Ascending aorta (tissue), 2 donors: ENCODE results near the gene TBC1D24. TPM values are rescaled to one million over a fixed set of nuclear protein-coding genes. Genes with fewer than 3 reads are reported as not detected.

Experiments used
- DNase-seq, 2 donors: peaks; one replicate each; pipeline ENCODE4 v3.0.0-alpha.2; 2019; ENCODE audit warnings: low spot score in 2 of 2
- H3K27ac ChIP-seq, 2 donors: fragments of 200-600 bp; sonication (generic); one replicate each; pipeline ENCODE4 v1.5.1; 2016 to 2017; ENCODE audit warnings: mild to moderate bottlenecking in 1 of 2
- H3K27me3 ChIP-seq: fragments of 200-600 bp; sonication (generic); one replicate; pipeline ENCODE4 v1.5.1; 2017
- H3K36me3 ChIP-seq, 2 donors: fragments of 200-600 bp; sonication (generic); one replicate each; pipeline ENCODE4 v1.5.1; 2016
- H3K4me1 ChIP-seq, 2 donors: fragments of 200-600 bp; sonication (generic); one replicate each; pipeline ENCODE4 v1.5.1; 2016 to 2017; ENCODE audit warnings: mild to moderate bottlenecking in 1 of 2
- H3K4me3 ChIP-seq, 2 donors: fragments of 200-600 bp; sonication (generic); one replicate each; pipeline ENCODE4 v1.5.1; 2016 to 2017; ENCODE audit warnings: mild to moderate bottlenecking in 1 of 2
- H3K9me3 ChIP-seq, 2 donors: fragments of 200-600 bp; sonication (generic); one replicate each; pipeline ENCODE4 v1.5.1; 2016
- intact Hi-C: fragments of 100-400 bp; cut with DNase I; formaldehyde crosslinking; loops from one replicate; pipeline ENCODE4 v1.15.1; 2023
- total RNA-seq: library from RNA; depleted of rRNA; stranded (reverse); fragments of >200 nt; gene quantifications from one replicate; pipeline ENCODE4 v1.1.0, GENCODE V29; 2016
- TF ChIP-seq, protein P1 (sequence below), 3 experiments: fragments of 200-600 bp in 2 of 3; fragments of 450-650 bp in 1 of 3; sonication (generic) in 2 of 3; IDR thresholded peaks; one replicate each; pipeline ENCODE4 v1.5.1; 2016 to 2019; ENCODE audit warnings: antibody characterized with exemption in 3 of 3, mild to moderate bottlenecking in 1 of 3, moderate library complexity in 1 of 3

The TBC1D24 gene
- total RNA-seq, 1 donor from 2014 or later, result 22.5 TPM

DNA sequence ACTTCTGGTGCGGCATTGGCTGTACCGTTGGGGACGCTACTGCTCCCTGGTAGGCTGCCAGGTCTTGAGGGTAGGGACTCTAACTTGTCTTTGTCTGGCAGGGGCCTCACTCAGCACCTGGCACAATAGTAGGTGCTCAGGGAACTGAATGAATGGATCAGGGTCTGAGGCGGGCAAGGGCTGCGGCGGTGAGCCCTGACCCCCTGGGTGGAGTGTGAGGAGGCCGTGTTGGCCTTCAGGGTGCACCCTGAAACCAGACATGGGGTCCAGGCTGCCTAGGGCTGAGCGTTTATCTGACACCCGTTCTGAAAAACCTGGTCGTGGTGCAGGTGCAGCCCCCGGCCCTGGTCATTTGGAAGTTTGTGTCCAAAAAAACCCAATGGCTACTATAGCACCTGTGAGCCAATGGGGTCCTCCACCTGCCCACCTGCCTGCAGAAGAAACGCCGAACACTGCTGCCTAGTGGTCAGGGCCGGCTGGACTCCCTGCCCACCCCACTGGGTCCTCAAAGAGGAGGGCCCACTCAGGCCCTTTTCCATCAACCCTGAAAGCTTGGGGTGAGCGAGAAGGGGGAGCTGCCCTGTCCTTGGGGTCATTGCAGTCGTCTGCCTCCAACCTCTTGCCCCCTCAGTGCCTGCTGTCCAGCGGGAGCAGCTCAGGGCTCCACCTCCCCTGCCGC, 33.9 kb downstream of the TBC1D24 start:
- no peak for DNase-seq
- Histone ChIP-seq H3K27me3 (no peaks in the 10 kb centered on the region), H3K27ac (no peak overlapping the region), H3K4me1 (peaks cover 0 to 7% of the 10 kb centered on the region in 2 donors), H3K9me3 (no peaks in the 10 kb centered on the region), H3K36me3 (no peaks in the 10 kb centered on the region), H3K4me3 (no peak overlapping the region)
- intact Hi-C loops, result no loop called here
- TF ChIP-seq, protein P1, sequence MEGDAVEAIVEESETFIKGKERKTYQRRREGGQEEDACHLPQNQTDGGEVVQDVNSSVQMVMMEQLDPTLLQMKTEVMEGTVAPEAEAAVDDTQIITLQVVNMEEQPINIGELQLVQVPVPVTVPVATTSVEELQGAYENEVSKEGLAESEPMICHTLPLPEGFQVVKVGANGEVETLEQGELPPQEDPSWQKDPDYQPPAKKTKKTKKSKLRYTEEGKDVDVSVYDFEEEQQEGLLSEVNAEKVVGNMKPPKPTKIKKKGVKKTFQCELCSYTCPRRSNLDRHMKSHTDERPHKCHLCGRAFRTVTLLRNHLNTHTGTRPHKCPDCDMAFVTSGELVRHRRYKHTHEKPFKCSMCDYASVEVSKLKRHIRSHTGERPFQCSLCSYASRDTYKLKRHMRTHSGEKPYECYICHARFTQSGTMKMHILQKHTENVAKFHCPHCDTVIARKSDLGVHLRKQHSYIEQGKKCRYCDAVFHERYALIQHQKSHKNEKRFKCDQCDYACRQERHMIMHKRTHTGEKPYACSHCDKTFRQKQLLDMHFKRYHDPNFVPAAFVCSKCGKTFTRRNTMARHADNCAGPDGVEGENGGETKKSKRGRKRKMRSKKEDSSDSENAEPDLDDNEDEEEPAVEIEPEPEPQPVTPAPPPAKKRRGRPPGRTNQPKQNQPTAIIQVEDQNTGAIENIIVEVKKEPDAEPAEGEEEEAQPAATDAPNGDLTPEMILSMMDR (IDR thresholded peaks at IDR 0.05), result no peak

DNA sequence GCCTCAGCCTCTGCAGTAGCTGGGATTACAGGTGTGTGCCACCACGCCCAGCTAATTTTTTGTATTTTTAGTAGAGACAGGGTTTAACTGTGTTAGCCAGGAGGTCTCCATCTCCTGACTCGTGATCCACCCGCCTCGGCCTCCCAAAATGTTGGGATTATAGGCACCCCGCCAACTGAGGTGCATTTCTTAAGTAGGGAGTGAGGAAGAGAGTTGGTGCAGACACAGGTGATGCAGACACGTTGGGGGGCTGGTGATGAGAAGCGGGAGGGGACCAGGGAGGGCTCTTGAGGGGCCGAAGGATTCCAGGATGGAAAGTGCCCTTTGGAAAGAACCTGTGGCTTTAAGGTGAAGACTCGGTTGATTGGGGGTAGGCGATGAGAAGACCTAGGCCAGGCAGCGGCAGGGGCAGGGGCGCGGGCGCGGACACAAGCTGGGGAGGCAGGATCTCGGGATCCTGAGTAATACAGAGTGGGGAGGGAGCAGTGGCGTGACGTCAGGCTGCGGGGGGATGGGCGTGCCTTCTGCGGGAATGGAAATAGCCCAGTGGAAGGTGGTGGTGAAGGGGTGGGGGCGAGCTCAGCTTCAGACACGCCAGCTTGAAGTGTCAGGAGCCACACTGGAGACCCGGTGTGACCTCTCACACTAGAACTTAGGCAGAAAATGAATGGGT, 36.3 kb downstream of the TBC1D24 start:
- DNase-seq, result peak in 1 of 2 donors; percentile 86
- H3K36me3 ChIP-seq, result no peaks in the 10 kb centered on the region
- H3K4me1 ChIP-seq, result peaks cover 4 to 20% of the 10 kb centered on the region in 2 donors
- intact Hi-C loops, result loop anchor here (5.0 to 10.0 kb wide), 3 partner anchors 244 to 546 kb away; partner anchors contain the start of genes ELOB, RNF151, RNPS1 and RPS2
- no peak overlapping the region for H3K4me3 ChIP-seq
- TF ChIP-seq, protein P1 (IDR thresholded peaks at IDR 0.05), result no peak
- no peaks in the 10 kb centered on the region for H3K9me3 ChIP-seq
- no peaks in the 10 kb centered on the region for H3K27me3 ChIP-seq
- H3K27ac ChIP-seq, result no peak overlapping the region

DNA sequence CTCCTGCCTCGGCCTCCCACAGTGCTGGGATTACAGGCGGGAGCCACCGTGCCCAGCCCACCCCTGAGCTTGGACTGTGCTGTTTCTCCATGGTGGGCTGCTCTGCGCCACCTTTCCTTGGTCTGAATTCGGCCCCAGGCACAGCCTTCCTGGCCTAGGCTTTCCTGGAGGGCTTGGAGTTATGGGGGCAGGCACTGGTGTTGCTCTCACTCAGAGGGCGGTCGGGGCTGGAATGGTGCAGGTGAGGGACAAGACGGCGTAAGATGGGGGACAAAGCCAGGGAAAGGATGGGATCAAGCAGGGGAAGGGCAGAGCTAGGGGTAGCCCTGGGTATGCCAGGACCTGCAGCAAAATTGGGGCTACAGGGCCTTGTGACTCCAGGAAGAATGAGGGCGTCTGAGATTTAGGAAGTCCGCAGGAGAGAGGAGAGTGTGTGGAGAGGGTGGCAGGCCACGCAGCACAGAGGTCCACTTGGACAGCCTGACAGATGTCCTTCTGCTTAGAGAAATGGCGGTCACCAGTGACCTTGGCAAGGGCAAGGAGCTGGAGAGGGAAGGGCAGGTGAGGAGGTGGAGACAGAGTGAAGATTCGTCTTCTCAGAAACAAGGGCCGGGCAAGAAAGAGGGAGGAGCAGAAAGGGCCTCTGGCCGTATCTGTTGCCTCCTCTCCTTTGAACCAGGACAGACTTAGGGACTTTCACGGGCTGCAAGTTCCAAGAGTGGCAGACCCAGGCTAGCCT, 37.2 kb downstream of the TBC1D24 start:
- no peak for DNase-seq
- no peaks in the 10 kb centered on the region for H3K36me3 ChIP-seq
- no peaks in the 10 kb centered on the region for H3K27me3 ChIP-seq
- TF ChIP-seq, protein P1 (IDR thresholded peaks at IDR 0.05), result no peak
- intact Hi-C loops, result loop anchor here (2.0 to 10.0 kb wide), 5 partner anchors 21 to 547 kb away; partner anchors contain the start of genes ELOB, RNF151, RNPS1 and RPS2
- no peak overlapping the region for H3K4me3 ChIP-seq
- H3K27ac ChIP-seq, result peak overlapping the region in 1 of 2 donors; percentile 96
- no peaks in the 10 kb centered on the region for H3K9me3 ChIP-seq
- H3K4me1 ChIP-seq, result peaks cover 12 to 27% of the 10 kb centered on the region in 2 donors

DNA sequence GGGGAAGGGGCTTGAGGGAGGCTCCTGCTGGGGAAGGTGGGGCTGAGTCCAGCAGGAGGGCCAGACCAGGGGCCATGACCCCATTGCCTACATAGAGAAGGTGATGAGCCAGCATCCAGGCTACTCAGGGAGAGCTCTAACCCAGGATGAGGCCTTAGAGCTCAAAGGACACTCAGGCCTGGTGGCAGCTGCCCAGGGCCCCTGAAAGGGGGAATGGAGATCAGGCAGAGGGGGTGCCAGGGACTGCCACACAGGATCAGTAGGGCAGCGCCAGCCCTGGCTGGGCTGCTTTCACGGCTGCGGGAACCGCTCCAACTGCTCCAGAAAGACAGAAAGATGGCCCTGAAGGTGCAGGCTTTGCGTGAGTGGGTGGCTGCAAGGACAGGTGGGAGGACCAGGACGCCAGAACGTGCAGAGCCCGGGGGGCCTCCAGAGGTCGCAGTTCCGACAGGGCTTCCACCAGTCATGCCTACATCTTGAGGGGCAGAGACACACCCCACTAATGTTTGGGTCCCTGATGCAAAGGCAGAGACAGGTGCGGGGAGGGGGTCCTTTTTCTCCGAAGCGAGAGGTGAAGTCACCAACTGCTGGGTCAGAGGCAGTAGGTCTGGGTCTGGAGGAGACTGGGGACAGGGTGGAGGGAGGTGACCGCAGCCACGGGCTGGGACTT, 37.9 kb downstream of the TBC1D24 start:
- TF ChIP-seq, protein P1 (IDR thresholded peaks at IDR 0.05), result no peak
- intact Hi-C loops, result loop anchor here (2.0 to 10.0 kb wide), 5 partner anchors 20 to 548 kb away; partner anchors contain the start of genes ELOB, RNF151, RNPS1 and RPS2
- Histone ChIP-seq H3K4me3 (peak overlapping the region; percentile 81 to 98), H3K36me3 (no peaks in the 10 kb centered on the region), H3K27ac (peak overlapping the region; percentile 96 to 97), H3K4me1 (peaks cover 12 to 34% of the 10 kb centered on the region in 2 donors), H3K27me3 (no peaks in the 10 kb centered on the region), H3K9me3 (no peaks in the 10 kb centered on the region)
- DNase-seq, result no peak
